ENCODE data around the gene PRSS1.
"Not testable (repeated sequence)": the region's sequence is repeated elsewhere in the genome, so short reads cannot be mapped to it uniquely, and the experiment has no call there.

The PRSS1 gene

DNA sequence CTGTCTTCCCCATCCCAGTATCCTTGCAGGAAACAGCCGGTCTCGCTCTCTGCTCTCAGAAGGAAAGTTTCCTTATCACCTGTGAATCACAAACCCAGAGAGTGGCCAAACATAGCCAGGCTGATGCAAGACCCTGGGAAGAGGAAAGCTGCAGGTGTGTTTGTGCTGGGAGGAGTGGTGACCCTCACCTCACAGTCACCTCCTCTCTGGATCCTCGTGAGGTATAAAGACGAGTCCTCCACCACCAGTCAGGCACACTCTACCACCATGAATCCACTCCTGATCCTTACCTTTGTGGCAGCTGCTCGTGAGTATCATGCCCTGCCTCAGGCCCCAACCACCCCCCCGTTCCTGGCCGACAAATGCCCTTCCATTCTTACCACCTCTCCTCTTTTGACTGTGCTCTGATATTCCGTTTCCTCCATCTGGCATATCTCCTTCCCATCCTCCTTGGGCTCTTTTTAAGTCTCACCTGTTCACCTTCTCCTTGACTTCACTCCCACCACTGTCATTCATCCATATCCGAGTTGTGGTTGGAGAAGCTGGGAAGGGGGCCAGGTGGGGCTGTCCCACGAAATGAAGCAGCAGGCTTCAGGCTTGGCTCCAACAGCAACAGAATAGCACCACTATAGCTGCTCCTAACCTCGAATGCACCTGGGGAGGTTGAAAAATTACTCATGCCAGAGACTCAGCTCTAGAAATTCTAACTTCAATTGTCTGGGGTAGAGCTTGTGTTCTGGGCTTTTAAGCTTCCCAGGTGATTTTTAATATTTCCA lies at the start of gene PRSS1:
Gene PRSS1, plus strand, starts transcription at position 255 of the 776 bp plus-strand sequence. Its CDS starts 13 bp downstream, at position 268.
- H3K4me3 ChIP-seq: no peak within 1 kb of the TSS
- no peak within 1 kb of the TSS for H3K27ac ChIP-seq

GRCh38 chr7:142700935-142701334 lies 48.3 kb upstream of the PRSS1 start:
- not testable (repeated sequence) for H3K27ac ChIP-seq, H3K4me3 ChIP-seq

DNA sequence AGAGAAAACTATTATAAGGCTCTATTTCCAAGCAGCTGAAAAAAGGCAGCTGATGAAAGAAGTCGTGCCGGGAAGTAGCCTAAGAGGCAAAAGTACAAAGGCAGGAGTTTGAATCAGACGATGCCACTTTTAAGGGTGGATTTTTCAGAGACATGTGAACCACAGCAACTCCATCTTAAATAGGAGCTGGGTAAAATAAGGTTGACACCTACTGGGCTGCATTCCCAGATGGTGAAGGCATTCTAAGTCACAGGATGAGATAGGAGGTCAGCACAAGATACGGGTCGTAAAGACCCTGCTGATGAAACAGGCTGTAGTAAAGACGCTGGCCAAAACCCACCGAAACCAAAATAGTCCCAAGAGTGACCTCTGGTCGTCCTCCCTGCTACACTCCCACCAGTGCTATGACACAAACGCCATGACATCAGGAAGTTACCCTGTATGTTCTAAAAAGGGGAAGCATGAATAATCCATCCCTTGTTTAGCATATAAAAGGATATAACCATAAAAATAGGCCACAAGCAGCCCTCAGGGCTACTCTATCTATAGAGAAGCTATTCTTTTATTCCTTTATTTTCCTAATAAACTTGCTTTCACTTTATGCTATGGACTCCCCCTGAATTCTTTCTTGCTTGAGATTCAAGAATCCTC lies 45.5 kb upstream of the PRSS1 start:
- H3K27ac ChIP-seq: no peak overlapping the region
- no peak overlapping the region for H3K4me3 ChIP-seq

GRCh38 chr7:142708726-142709125 lies 40.5 kb upstream of the PRSS1 start:
- not testable (repeated sequence) for H3K4me3 ChIP-seq, H3K27ac ChIP-seq

DNA sequence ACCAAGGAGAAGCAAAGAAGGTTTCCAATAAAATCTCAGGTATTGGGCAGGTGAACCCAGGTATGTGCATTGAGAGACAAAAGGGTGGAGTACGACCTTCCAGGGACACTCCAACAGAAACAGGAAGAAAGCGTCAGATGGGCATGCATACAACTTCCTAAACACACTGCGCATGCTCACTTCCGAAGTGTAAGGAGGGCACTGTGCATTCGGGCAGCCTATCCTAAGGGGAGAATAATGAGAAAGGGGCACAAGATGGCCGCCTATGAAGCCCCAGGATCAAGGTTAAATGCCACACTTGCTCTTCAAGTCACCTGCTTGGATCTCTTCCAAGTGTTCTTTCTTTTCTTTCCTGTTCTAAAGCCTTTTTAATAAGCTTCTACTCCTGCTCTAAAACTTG lies 39.4 kb upstream of the PRSS1 start:
- H3K27ac ChIP-seq: no peak overlapping the region
- no peak overlapping the region for H3K4me3 ChIP-seq

DNA sequence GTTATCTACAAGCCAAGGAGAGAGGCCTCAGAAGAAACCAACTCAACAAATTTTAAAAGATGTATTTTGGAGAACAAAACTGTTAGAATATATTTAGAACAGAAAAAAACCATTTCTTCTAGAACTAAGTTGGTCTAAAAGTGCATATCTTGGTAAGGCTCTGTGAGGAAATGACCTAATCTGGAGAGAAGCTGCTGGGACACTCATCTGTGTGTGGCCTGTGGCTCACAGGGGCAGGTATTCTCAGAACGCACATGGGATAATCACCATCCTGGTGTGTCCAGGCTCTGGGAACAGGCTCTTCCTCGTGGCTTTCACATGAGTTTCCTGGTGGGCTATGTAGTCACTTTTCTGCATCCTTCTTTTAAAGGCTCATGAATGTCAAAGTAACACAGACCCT lies 38.1 kb upstream of the PRSS1 start:
- Histone ChIP-seq H3K27ac (peak overlapping the region in 1 of 21 experiments; percentile 68), H3K4me3 (no peak overlapping the region)

DNA sequence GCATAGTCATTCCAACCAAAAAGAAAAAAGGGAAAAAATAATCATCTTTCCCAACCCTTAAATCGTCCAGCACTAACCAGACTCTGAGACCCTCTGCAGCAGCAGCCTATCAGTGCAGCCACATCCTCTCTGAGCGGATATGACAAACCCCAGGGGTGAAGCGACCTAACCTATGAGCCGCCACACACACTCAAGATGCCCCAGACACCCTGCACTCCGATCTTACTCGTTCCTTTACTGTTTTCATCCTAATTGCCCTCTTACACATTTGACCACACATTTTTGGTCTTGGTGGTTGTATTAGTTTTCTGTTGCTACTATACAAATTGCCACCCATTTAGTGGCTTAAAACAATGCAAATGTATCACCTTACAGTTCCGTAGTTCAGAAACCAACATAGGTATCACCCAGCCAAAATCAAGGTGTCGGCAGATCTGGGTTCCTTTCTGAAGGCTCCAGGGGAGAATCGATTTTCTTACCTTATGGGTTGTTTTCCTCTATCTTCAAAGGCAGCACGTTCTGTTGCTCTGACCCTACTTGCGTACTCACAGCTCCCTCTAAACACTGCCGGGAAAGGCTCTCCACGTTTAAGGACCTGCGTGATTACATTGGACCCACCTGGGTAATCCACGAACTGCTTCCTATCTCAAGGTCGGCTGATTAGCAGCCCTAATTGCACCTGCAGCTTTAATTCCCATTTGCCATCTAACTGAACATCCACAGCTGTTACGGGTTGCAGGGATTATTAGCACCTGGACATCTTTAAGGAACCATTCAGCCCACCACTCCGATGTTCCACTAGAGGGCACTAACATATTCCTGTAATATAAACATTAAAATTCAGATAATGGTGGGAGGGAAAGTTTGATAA lies 37.3 kb upstream of the PRSS1 start:
- Histone ChIP-seq H3K4me3 (no peak overlapping the region), H3K27ac (peak overlapping the region in 4 of 21 experiments; percentile 57 to 68 (median 65))

DNA sequence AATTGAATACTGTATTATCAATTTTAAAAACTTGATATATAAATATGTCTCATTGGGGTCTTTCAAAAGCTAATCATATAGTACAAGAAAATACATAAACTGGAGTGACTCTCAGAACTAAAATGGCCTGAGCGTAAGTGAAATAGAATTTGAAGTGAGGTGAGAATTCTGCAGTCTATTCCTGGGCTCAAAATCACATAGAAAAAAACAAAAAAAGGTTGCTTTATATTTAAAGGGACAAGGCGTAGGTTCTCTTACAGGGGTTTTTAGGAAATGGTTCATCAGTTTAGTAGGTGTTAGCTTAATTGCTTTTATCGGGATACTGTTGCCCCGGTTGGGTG lies 36.7 kb upstream of the PRSS1 start:
- no peak overlapping the region for H3K4me3 ChIP-seq
- peak overlapping the region in 3 of 21 experiments; percentile 57 to 68 (median 62) for H3K27ac ChIP-seq

DNA sequence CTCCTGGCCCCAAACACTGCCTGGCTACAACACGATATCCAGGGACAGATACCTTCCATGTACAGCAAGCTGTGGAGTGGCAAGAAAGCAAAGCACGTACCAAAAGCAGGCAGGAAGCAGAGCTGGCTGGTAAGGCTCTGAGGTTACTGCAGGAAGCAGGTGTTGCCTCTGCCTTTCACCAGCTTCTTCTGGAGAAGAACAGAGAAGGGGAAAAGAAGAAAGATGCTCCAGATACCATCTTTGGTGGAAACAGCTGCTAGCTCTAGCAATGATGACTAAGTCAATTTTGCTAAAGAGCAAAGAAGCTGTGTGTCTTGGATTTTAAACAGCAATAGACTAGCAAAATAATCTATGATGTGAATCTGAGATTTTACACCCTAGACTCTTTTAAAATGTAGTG lies 34.9 kb upstream of the PRSS1 start:
- Histone ChIP-seq H3K4me3 (no peak overlapping the region), H3K27ac (peak overlapping the region in 3 of 21 experiments; percentile 54 to 69 (median 62))

GRCh38 chr7:142716596-142716995 lies 32.7 kb upstream of the PRSS1 start:
- Histone ChIP-seq H3K4me3 (no peak overlapping the region), H3K27ac (peak overlapping the region in 3 of 21 experiments; percentile 0 to 69 (median 16))

DNA sequence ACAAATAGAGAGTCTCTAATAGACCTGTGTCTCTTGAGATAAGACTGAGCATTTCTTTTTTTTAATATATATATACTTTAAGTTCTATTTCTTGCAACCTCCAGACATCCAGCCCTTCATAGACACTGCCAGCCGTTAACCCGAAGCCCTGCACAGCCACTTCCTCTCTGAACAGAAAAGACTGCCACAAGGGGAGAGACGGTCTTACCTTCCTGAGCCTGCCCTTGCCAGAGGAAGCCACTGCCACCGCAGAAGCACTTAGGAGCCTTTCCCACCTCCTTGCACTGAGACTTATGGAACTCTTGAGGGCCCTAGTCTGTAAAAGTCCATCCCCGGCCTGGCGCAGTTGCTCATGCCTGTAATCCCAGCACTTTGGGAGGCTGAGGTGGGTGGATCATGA lies 31.8 kb upstream of the PRSS1 start:
- Histone ChIP-seq H3K27ac (peak overlapping the region in 4 of 21 experiments; percentile 0 to 69 (median 15)), H3K4me3 (no peak overlapping the region)

DNA sequence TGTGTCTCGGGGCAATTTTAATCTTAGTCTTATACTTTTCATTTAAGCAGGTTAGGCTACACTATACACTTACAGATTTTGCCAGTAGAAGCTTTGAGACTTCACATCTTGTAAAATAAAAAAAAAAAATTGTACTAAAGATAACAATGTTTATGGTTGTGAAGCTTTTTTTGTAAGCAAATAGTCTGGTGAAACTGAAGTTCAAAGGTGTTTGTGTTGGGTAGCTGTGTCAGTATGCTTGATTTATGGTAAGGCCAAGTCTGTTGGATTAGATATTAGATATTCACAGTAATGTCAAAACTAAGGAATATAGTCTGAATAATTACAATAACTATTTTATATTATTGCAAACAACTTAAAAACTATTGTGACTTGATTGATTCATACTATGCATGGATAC lies 31.0 kb upstream of the PRSS1 start:
- Histone ChIP-seq H3K27ac (peak overlapping the region in 2 of 21 experiments; percentile 14 to 69), H3K4me3 (no peak overlapping the region)

GRCh38 chr7:142720172-142720773 lies 29.0 kb upstream of the PRSS1 start:
- H3K4me3 ChIP-seq: no peak overlapping the region
- H3K27ac ChIP-seq: peak overlapping the region in 2 of 21 experiments; percentile 17 to 42

DNA sequence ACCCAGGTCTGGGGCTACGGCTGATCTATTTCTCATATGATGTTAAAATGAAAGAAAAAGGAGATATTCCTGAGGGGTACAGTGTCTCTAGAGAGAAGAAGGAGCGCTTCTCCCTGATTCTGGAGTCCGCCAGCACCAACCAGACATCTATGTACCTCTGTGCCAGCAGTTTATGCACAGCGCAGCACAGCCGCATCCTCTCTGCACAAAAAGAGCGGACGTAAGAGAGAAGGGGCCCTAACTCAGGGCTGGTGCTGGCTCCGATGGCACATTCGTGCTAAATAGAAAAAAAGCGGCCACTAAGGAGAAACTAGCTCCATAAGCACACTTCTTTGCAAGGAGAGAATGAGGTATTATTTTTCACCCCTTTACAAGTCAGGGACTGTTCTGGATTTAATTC lies 28.3 kb upstream of the PRSS1 start:
- H3K27ac ChIP-seq: peak overlapping the region in 2 of 21 experiments; percentile 17 to 42
- no peak overlapping the region for H3K4me3 ChIP-seq

- peak overlapping the region in 1 of 21 experiments; percentile 29 for H3K27ac ChIP-seq
These were observed 27.0 kb upstream of the PRSS1 start for GRCh38 chr7:142722248-142722794.

GRCh38 chr7:142733271-142733670 lies 16.0 kb upstream of the PRSS1 start:
- H3K4me3 ChIP-seq: no peak overlapping the region

More at GRCh38 chr7:142722248-142722794, 27.0 kb upstream of the PRSS1 start:
- H3K4me3 ChIP-seq: no peak overlapping the region

DNA sequence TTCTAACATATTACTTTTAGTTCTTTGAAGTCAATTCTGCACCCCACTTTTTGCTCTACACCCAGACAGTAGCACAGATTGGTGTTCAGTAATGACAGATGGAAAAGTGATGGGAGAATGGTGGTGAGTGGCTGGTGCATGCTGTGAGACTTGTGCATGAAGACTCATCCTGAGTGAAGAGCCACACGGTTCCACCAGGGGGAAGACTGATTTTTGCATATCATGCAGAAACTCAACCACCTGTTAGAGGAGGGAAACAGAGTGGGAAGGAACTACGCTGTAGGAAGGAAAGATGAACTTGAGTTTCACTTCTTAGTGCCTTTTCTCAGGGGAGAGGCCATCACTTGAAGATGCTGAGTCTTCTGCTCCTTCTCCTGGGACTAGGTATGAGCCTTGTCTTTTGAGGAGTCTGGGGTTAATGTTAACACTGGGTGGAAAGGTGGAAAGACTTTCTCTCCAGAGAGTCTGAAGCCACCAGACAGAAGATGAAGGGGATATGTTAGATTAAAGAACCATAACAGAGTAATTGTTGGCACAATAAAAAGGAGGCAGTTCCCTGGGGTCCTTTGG lies 9.3 kb upstream of the PRSS1 start:
- Histone ChIP-seq H3K4me3 (no peak overlapping the region), H3K27ac (no peak overlapping the region)

More at GRCh38 chr7:142733271-142733670, 16.0 kb upstream of the PRSS1 start:
- H3K27ac ChIP-seq: no peak overlapping the region

DNA sequence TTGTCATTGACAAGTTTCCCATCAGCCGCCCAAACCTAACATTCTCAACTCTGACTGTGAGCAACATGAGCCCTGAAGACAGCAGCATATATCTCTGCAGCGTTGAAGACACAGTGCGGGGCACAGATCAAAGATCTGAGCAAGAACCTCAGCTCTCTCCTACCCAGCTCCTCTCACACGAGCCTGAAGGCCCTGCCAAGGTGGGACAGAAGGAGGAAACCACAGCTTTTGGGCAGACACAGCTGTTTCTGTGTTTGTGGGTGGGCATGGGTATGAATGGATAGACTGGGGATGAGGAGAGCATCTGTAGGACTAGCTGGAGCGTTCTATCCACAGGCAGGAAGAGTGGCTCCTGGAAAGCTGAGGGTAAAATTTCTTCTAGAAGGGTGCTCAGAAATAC lies 8.5 kb upstream of the PRSS1 start:
- Histone ChIP-seq H3K4me3 (no peak overlapping the region), H3K27ac (no peak overlapping the region)

GRCh38 chr7:142741932-142742331 lies 7.3 kb upstream of the PRSS1 start:
- H3K4me3 ChIP-seq, H3K27ac ChIP-seq: not testable (repeated sequence)
